ENCODE results near the gene TAF1.

- TF ChIP-seq CTCF (CRISPR knock-in tag; IDR thresholded peaks at IDR 0.05) = no peak
- TF ChIP-seq KMT2A (CRISPR knock-in tag; IDR thresholded peaks at IDR 0.05) = no peak
These were observed 44.4 kb upstream of the TAF1 start for GRCh38 chrX:71321731-71322130.

All from HepG2 (cell line).